Breast epithelium (tissue), 3 donors: ENCODE results near the gene SEPTIN11.

Source experiments
- CTCF ChIP-seq, 3 donors: fragments of 450-650 bp; IDR thresholded peaks; one replicate each; pipeline ENCODE4 v1.5.1; 2016 to 2017; ENCODE audit warnings: antibody characterized with exemption in 3 of 3, mild to moderate bottlenecking in 3 of 3, moderate library complexity in 3 of 3
- POLR2A ChIP-seq: fragments of 450-650 bp; IDR thresholded peaks from one replicate; pipeline ENCODE4 v1.6.1; 2016; ENCODE audit warnings: antibody characterized with exemption, mild to moderate bottlenecking, moderate library complexity
- POLR2AphosphoS5 ChIP-seq, 3 donors: sonication (generic); formaldehyde crosslinking; IDR thresholded peaks; one replicate each; pipeline ENCODE4 v1.6.1; 2017; ENCODE audit warnings: antibody characterized with exemption in 3 of 3

- TF ChIP-seq CTCF (IDR thresholded peaks at IDR 0.05) (no peak), POLR2A (no peak), POLR2AphosphoS5 (IDR thresholded peaks at IDR 0.05) (no peak)
Observed at GRCh38 chr4:76968937-76969336, 19.4 kb downstream of the SEPTIN11 start.
